ENCODE data around the gene SEC16B.

DNA sequence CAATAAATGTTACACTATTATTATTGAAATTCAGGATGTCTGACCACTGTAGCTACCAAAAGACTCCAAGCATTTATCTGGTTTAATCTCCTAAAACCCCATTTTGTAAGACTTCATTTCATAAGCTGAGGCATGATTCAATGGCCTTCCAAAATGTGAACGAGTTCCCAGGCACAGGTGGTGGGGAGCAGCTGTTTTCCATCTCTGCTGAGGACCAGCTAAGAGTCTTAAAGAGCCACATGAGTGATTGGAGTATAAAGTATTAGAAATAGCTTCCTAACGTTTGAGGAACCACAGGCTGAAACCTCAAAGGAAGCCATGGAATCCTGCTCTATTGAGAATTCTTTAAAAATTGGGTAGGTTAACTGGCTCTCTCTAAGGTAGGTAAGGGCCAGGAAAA is 44.9 kb downstream of the SEC16B start:
- TF ChIP-seq, protein P1, sequence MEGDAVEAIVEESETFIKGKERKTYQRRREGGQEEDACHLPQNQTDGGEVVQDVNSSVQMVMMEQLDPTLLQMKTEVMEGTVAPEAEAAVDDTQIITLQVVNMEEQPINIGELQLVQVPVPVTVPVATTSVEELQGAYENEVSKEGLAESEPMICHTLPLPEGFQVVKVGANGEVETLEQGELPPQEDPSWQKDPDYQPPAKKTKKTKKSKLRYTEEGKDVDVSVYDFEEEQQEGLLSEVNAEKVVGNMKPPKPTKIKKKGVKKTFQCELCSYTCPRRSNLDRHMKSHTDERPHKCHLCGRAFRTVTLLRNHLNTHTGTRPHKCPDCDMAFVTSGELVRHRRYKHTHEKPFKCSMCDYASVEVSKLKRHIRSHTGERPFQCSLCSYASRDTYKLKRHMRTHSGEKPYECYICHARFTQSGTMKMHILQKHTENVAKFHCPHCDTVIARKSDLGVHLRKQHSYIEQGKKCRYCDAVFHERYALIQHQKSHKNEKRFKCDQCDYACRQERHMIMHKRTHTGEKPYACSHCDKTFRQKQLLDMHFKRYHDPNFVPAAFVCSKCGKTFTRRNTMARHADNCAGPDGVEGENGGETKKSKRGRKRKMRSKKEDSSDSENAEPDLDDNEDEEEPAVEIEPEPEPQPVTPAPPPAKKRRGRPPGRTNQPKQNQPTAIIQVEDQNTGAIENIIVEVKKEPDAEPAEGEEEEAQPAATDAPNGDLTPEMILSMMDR (conservative IDR thresholded peaks at IDR 0.05; ENCODE audit: low read depth, low read length) = no peak
- TF ChIP-seq EZH2 (IDR thresholded peaks at IDR 0.05; ENCODE audit: low read length, unreplicated experiment) = no peak
- TF ChIP-seq EZH2phosphoT487 (IDR thresholded peaks at IDR 0.05; ENCODE audit: borderline replicate concordance, low read length) = no peak
